Measurements from ENCODE around the gene DLG2.

- TF ChIP-seq CTCF (IDR thresholded peaks at IDR 0.05; ENCODE audit: insufficient read depth, low read length) (no peak), POLR2AphosphoS5 (IDR thresholded peaks at IDR 0.05; ENCODE audit: low read depth) (no peak), REST (IDR thresholded peaks at IDR 0.05; ENCODE audit: insufficient replicate concordance, low read depth) (no peak), GABPA (IDR thresholded peaks at IDR 0.05; ENCODE audit: low read depth) (no peak), SPI1 (IDR thresholded peaks at IDR 0.05; ENCODE audit: borderline replicate concordance, low read depth) (no peak)
These were observed 1781.3 kb downstream of the DLG2 start for GRCh38 chr11:83845797-83846196.
